ENCODE measurements around the gene ASB2.

ASB2 gene, protein sequence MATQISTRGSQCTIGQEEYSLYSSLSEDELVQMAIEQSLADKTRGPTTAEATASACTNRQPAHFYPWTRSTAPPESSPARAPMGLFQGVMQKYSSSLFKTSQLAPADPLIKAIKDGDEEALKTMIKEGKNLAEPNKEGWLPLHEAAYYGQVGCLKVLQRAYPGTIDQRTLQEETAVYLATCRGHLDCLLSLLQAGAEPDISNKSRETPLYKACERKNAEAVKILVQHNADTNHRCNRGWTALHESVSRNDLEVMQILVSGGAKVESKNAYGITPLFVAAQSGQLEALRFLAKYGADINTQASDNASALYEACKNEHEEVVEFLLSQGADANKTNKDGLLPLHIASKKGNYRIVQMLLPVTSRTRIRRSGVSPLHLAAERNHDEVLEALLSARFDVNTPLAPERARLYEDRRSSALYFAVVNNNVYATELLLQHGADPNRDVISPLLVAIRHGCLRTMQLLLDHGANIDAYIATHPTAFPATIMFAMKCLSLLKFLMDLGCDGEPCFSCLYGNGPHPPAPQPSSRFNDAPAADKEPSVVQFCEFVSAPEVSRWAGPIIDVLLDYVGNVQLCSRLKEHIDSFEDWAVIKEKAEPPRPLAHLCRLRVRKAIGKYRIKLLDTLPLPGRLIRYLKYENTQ

DNA sequence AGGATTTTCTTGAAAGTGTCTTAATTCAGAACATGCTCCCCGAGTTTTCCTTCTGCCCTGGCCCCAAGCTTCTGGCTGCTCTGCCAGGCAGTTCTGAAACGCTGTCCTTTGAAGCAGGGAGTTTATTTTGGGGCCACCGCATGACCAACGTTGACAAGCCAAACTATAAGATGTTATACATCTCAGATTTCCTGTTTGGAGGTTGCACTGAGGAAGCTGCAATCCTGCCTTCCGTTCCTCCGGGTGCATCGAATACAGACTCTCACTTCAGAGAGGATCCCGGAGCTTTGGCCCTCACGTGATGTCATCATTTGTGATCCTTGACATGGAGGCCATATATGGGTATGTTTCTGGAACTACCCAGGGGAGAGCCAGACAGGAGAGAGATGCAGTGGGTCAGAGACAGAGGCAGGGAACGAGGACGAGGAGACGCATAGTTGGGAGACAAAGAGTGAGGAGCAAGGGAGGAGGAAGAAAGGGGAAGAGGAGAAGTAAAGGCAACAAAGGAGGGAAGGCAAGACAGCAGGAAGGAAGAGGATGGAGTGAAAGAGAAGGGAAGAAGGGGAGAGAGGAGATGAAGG, at the start of gene ASB2:
Gene ASB2 (minus strand): TSS at position 94 of the 581 bp plus-strand sequence. CDS start 12,031 bp downstream, outside the sequence.
- no peak for DNase-seq

DNA sequence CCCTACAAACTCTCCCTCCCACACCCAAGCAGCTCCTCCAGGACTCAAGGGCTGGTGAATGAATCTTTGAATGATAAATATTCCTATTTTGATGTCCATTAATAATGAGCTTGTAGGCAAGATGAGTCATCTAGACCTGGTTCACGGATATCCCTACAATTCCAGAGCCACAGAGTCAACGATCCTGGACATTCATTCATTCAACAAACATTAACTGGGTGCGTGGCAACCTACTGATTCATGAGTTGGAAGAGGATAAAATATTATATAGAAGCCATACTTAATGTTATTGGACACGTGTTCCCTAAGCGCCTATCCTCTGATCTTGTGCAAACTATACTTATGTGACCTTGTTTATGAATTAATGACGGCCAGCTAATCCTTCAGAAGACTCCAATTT, 49.4 kb upstream of the ASB2 start:
- no peak for DNase-seq

DNA sequence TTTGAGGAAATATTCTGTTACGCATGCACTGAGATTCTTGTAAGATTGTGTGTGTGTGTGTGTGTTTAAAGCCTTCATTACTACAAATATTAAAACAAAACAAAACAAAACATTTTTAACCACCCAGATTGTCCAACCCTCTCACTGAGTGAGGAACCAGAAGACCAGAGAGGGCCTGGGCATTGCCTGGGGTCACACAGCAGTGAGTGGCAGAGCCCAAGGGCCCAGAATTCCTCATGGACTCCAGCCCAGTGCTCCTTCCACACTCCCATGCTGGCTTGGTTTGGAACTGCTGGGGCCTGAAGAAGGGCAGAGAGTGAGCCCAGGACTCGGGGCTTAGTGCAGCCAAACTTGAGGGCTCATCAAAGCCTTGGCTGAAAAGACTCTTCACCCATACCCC, 48.2 kb upstream of the ASB2 start:
- no peak for DNase-seq

DNA sequence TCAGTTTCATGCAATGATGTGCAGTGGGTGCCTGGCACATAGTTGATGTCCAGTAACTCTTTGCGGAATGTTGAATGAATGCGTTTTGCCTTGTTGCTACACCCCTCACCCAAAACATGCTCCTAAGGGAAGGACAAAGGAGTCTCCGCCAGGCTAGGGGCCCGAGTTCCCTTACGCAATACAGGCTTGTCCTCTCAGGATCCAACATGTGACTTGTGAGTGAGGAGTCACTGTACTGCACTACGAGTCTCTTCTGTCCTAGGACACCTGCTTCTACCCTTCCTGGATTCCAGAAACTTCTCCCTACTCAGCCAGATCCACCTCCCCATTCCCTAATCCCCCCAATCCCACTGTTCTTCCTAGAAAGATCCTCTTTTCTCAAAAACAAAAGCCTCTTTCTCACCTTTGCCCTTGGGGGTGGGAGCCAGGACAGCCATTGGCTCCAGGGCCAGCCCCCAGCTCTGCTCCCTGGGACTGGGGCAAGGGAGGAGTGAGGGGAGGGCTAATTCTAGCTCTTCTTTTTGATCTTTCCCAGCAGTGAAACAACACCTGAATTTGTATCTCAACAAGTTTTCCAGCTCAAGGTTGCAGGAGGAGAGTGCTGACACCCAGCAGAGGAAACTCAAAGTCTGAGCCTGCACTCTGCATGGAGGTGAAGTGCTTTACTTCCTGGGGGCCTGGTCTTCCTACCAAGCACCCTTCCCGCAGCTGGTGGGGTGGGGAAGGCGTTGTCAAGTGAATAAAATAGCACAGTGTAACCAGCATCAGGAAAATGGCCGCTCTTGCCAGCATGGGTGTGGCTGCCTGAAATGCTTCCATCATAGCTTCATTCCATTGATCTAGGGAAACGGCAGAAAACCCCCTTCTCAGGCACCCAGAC, 46.4 kb upstream of the ASB2 start:
- DNase-seq = no peak

DNA sequence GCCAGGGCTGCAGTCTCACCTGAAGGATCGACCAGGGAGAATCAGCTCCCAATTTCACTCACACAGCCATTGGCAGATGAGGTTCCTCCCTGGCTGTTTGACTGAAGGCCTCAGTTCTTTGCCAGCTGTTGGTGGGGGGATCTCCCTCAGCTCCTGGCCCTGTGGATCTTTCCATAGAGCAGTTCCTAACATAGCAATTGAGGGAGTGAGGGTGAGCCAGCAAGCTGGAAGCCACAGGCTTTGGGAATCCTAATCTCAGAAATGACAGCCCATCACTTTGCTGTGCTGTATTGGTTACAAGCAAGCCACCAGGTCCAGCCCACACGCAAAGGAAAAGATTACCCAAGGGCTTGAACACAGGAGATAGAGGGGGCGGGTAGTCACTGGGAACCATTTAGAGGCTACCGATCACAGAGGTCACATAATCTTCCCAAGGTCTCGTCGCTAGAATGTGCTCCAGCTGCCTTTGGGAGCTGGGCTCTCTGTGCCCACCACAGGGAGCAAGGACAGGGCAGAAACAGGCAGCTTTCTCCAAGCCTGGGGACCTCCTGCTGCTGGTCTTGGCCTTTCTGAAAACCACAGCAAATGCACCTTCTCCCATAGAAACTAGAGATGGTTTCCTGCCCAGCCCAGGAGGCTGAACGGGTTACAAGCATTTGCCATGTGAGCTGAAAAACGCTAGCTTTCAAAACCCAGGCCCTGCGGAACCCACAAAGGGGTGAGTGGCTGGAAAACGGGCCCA, 45.2 kb upstream of the ASB2 start:
- no peak for DNase-seq

DNA sequence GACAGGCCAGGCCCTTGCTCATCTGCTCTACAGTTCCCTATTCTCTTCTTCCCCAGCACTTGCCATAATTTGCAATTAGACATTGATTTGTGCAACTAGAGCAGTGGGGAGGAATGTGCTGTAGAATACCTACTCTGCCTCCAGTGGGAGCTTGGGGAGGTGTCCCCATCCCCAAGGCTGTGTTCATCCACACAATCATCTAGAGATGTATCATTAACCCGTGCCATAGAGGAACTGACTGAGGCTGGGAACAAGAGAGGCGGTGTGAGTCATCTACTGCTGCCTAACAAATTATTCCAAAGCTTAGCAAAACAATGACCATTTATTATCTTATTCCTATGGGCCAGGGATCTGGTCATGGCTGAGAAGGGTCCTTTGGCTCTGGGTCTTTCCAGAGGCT, 44.6 kb upstream of the ASB2 start:
- DNase-seq = no peak

DNA sequence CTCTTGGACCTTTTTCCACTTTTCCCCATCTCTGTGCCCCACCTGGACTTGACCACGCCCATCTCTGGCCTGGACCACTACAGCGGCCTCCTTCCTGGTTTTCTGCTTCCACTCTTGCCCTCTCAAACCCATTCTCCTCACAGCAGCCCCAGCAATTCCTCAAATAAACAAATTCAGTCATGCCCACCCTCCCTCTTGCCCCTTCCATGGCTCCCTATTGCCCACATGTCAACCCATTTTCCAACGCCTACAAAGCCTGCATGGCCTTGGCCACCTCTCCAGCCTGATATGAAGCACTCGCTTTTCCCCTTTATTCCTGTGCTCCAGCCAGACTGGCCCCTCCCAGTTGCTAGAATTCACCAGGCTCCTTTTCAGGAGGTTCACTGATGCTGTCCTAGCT, 43.9 kb upstream of the ASB2 start:
- no peak for DNase-seq

DNA sequence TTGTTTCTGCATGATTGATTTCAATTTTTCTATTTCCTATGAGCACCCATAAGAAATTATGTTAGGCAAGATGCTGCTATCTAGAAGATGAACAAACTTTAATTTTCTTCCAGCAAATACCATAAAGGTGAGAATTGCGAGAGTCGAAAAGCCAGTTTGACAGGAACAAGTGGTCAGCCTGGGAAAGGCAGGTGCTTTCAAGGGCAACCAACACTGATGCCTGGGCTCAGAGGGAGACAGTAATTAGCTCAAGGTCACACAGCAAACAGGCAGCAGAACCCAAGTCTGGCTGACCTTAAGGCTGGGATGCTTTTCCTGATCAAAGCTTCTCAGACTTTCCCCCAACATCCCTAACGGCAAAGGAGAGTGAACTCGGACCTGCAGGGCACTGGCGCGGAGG, 43.0 kb upstream of the ASB2 start:
- DNase-seq = no peak

DNA sequence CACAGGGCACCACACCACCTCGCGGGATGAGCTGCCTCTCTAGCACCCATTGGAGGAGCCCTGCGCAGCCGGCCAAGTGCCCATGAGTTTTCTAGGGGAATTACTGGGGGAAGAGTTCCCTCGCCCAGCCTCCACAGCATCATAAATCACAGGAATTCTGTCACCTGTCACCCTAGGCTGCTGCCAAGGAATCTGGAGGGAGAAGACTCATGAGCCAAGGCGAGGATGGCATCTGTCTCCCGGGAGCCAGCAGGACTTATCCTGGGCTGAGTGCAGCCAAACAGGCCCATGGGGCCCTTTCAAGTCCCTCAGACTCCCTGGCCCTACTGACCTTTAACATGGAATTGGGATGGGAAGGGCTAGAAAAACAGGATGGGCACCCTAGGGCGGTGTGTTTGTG, 41.9 kb upstream of the ASB2 start:
- no peak for DNase-seq

DNA sequence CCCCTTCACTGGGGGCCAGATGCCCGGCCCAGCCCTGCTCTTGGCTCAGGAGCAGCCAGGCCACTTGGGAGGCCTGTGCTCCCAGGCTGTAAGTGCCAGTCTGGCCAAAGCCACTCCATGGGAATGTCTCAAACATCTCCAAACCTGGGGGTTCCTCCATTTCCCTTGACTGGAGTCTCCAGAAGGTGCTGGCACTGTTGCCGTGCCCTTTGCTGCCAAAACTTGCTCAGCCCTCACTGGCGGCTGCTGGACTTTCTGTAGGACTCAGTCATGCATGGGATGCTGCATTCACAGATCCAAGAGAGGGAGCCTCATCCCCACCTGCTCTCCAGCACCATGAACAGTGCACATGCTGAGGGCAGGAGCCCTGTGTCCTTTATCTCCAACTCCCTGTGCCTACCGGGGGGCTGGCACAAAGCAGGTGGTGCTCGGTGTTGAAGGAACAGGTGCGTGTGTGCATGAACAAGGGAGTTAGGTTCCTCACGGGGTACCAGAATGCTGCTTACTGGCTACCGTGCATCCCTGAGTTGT, 40.1 kb upstream of the ASB2 start:
- no peak for DNase-seq

DNA sequence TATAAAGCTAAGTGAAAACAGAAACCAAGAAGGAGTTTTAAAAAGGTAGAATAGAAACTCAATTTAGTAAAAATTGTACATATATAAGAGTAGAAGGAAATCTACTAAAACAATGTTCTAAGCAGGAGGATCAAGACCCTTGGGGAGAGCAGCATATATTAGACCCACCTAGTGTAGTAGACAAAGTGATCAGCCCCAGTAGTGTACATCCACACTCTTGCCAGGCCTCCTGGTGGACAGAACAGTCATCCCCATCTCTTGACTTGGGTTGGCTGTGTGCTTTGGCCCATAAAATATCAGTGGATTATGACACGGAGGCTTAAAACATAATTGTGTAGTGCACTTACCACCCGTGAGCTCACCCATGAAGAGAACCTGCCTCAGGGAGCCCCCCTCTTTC, 38.9 kb upstream of the ASB2 start:
- DNase-seq = no peak

DNA sequence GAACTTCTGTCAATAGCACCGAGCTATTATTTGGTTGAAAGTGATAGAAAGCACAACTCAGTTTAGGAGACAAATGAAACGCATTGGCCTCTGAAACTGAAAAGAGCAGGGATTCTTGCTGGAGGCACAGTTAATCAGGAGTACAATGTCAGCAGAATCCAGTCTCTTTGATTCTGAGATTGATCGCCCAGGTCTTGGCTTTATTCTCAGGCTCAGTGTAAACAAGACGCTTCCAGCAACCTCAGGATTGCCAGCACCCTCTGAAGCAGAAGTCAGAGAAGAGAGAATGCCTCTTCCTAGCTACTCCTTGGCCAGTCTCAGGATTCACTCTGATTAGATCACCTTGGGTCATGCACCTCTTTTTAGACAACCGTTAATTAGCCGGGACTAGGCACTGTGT, 38.0 kb upstream of the ASB2 start:
- no peak for DNase-seq

DNA sequence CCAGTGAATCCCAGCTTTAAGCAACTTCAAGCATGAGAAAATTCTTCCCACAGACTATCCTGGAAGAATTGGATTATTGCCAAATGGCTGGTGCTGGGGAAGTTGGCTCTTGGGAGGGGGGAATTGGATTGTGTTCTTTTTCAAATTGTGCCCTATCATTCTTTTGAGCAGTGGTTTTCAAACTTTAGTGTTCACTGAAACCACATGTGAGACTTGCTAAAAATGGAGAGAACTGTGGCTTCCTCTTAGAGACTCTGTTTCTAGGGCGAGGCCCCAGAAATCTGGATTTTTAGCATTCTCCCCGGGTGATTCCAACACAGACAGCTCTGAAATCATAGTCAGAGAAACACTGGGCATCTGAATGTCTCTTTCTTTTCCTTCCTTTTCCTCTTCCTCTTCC, 35.4 kb upstream of the ASB2 start:
- DNase-seq = no peak

DNA sequence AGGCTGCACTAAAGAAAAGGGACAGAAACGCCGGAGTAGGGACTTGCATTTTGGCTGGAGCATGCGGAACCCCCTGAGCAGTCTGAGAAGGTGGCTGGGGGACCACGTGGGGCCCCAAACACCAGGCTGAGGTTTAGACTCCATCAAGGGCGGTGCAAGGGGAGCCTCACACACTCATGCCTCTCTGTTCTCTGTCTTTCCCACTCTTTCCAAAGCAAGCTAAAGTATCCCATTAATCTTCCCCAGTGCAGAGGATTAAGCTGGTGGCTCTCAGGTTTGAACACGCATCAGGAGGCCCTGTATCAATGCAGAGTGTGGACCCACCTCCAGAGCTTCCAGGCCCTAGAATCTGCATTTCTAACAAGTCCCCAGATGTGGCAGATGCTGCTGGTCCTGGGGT, 34.3 kb upstream of the ASB2 start:
- DNase-seq = no peak

DNA sequence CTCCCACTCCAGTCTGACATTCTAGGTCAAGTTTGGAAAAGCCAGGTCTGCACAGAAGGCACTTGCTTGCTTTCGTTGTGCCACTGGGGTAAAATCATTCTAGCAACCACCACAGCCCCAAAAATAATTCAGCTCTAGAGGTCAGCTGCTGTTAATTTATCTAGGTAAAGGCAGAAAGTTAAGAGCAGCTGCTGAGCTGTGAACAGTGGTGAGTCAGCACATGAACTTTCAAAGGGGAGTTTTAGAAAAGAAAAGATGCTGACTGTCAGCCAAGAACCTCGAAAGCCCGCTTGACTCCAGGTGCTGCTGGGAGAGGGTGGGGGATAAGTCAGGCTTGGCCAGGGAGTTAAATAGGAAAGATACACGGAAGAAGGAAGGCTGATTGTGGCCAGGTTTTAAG, 33.4 kb upstream of the ASB2 start:
- DNase-seq = no peak

DNA sequence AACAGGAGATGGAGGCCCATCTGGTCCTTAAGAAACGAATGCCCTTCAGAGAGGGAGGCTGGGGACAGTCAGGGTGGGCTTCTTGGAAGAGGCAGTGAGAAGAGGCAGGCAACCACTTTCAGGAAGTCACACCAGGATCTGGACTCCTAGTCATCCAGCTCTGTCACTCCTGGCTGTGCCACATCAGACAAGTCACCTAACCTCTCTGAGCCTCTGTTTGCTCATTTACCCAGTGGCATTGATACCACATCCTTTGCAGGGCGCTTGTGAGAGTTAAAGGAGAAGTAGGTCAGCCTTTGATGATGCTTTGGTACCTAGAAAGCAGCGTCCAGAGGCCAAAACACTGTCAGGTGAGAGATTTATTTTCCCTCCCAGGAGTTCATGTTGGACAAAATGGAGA, 31.9 kb upstream of the ASB2 start:
- DNase-seq = no peak

DNA sequence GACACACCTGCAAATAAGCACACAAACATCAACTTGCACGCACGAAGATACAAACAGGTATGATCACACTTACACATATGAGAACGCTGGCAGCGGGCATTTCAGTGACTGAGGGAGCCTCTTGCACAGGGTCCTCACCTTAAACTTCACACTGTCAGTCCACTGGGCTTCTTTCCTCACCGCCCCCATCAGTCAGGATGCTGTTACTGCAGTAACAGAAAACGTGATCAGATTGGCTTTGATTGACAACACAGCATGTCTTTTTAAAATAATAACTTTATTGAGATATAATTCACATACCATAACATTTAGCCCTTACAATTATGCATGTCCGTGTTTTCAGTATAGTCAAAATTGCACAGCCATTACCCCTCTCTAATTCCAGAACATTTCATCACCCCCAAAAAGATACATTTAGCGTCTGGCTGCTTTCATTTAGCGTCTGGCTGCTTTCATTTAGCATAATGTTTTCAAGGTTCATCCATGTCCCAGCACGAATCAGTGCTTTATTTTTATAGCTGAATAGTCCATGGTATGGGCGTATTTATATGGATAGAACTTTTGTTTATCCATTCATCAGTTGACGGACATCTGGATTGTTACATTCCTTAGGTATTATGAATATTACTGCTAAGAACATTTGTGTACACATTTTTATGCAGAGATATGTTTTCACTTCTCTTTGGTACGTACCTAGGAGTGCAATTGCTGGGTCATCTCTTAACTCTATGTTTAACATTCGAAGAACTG, 29.1 kb upstream of the ASB2 start:
- no peak for DNase-seq

DNA sequence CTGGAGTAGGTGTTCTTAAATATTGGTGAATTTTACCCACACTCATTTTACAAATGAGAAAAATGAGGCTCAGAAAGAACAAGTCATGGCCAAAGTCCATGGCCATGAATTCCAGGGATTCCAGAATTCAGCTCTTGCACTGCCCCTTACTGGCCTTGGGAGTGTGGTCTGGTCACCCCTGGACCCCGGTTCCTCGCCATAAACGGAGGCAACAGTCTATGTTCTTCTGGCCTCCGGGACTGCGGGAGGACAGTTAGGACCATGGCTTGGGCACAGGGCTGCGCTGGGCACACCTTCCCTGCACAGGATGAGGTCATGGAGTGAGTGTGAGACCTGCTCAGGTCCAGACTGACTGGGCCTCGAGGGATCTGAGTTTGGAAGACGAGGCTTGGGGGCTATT, 27.6 kb upstream of the ASB2 start:
- DNase-seq = no peak

DNA sequence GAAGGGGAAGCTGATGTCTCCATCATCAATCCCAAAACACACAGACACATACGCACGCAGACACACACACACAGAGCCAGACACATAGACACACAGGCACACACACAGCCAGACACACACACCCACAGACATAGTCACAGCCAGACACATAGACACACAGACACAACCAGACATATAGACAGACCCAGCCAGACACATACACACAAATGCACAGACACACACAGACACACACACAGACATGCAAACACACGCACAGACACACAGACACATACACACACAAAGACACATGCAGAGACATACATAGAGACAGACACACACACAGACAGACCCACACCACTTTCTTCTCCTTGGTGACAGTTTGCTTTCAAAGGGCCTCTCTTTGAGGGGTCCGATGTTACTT, 27.0 kb upstream of the ASB2 start:
- DNase-seq = no peak

DNA sequence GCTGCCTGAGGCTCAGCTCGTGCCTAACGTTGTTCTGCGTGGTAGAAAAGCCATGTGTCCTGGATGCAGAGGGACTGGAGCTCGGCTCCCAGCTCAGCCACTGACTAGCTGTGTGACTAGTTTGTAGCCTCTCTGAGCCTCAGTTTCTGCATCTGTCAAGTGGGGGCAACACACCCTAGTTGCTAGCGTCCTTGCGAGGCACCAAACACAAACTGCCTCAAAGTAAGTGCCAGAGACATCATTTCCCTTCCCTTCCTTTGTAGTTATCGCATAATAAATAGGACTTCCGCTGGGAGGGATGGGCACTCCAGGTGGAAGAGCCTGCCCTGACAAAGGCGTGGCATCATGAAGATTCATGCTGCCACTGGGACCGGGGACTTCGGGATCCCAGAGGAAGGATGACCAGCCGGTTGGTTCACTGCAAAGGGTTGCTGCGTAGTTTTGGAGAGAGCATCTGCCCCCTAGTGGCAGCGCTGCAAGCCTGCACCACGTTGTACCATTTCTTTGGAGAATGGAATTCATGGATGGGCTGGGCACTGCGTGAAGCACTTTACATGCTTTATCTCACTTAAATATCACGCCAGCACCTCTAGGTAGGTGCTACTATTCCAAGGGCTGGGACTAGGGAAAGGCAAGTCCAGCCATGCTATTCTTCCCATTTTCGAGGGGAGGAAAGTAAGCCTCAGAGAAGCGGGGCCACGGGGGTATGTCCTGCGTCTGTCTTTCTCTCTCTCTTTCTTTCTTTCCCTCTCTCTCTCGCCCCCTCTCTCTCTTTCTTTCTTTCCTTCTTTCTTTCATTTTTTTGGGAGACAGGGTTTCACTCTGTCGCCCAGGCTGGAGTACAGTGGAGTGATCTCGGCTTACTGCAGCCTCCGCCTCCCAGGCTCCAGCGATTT, 25.4 kb upstream of the ASB2 start:
- DNase-seq = peak; percentile 28 to 55

DNA sequence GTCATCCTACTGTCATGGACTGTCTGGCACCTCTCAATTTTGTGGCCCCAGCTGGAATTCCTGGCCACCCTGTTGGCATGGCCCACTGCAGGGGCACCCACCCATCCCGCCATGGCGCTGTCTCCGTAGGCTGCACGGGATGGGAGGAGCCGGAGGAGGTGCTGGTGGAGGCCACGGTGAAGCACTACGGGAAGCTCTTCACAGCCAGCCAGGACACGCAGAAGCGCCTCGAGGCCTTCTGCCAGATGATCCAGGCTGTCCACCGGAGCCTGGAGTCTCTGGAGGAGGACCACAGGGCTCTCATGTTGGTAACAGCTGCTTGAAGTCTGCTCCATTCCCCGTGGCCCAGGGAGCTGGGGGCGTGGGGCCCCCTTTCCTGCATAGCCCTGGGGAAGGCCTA, 24.6 kb upstream of the ASB2 start:
- DNase-seq = no peak

All from NCI-H1930 (cell line).